Body of pancreas (tissue), 4 donors: Measurements from ENCODE around the gene EPOP. TPM values are rescaled to one million over a fixed set of nuclear protein-coding genes. Genes with fewer than 3 reads are reported as not detected.

Source experiments
- ATAC-seq: fragments of 150-250 bp; one replicate; pipeline ENCODE4 v1.9.1; 2016
- DNase-seq, 4 donors: peaks; one replicate each; pipeline ENCODE4 v3.0.0-alpha.2; 2019
- H3K27ac ChIP-seq, 4 donors: fragments of 200-600 bp; sonication (generic); 1 replicate in 3 of 4; 2 replicates in 1 of 4; pipeline versions ENCODE4 v1.5.1 to v1.6.1; 2016 to 2019; ENCODE audit warnings: mild to moderate bottlenecking in 1 of 4, mixed read lengths in 1 of 4, moderate library complexity in 1 of 4
- H3K27me3 ChIP-seq, 2 donors: fragments of 200-600 bp; sonication (generic); one replicate each; pipeline ENCODE4 v1.6.0; 2016; ENCODE audit warnings: mild to moderate bottlenecking in 1 of 2
- H3K36me3 ChIP-seq, 2 donors: fragments of 200-600 bp; sonication (generic); replicated peaks in 1 of 2; 2 replicates each; pipeline ENCODE4 v1.5.1; 2016; ENCODE audit warnings: low read depth in 2 of 2; ENCODE audit not compliant: insufficient read depth in 1 of 2
- H3K4me1 ChIP-seq: fragments of 200-600 bp; sonication (generic); one replicate; pipeline ENCODE4 v1.6.0; 2016
- H3K4me3 ChIP-seq, 2 donors: fragments of 200-600 bp; sonication (generic); 1 replicate in 1 of 2; 2 replicates in 1 of 2; pipeline ENCODE4 v1.5.1; 2016 to 2019
- H3K9me3 ChIP-seq, 3 donors: fragments of 200-600 bp; sonication (generic); 1 replicate in 2 of 3; 2 replicates in 1 of 3; pipeline ENCODE4 v1.5.1; 2016
- POLR2A ChIP-seq, 3 donors: fragments of 450-650 bp; IDR thresholded peaks; one replicate each; pipeline ENCODE4 v1.6.1; 2016; ENCODE audit warnings: antibody characterized with exemption in 3 of 3, mild to moderate bottlenecking in 2 of 3
- WGBS, 2 donors: methylation state at CpG; one replicate each; pipeline ENCODE4 v1.1.5; 2017; 5-methylcytosine and 5-hydroxymethylcytosine counted together
- intact Hi-C: fragments of 100-400 bp; cut with DNase I; formaldehyde crosslinking; loops from one replicate; pipeline ENCODE4 v1.15.1; 2023
- total RNA-seq, 2 donors: library from RNA; depleted of rRNA; stranded (reverse); fragments of >200 nt; gene quantifications; one replicate each; pipeline ENCODE4 v1.1.0, GENCODE V29; 2016
- TF ChIP-seq, protein P1 (sequence below), 7 experiments: fragments of 450-650 bp in 4 of 7; fragments of 200-600 bp in 3 of 7; sonication (generic) in 3 of 7; IDR thresholded peaks; one replicate each; pipeline ENCODE4 v1.5.1; 2016 to 2019; ENCODE audit warnings: antibody characterized with exemption in 7 of 7

Gene EPOP
- total RNA-seq, 2 donors from 2014 or later = 3.9 to 11.2 TPM

DNA sequence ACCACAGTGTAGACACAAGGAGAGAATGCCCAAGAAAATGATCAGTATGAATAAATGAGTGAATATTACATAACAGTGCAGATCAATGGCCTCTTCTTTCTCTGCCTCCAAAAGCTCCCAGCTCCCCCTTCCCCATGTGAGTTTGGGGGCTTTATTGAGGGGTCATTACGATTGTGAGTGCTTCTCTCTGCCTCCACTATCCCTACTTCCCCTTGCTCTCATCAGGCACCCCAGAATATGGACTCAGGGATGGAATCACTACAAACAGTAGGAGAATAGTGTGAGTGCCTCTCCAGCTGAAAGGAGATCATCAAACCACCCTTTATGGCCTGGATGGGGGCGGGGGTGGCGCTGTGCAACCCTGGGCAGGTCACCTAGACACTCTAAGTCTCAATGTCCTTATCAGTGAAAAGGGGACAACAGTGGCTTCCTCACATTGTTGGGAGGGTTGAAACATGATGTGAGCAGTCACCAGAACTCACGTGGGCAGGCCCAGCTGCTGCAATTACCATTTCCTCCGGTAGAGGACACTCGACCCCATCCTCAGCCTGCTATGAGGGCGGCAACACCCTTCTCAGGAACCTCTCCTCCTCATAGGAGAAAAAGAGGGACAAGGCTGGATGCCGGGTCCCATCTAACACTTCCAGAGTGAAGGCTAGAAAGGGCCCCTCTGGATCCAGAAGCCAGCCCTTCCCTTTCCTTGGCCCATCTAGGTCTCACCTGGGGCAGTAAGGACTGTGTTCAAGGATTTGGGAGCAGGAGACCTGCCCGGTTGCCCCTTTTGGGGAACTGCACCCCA lies 2.1 kb upstream of the EPOP start:
- WGBS, 2 donors = 9 to 14% methylated on average over 6 to 9 of the region's 9 CpGs

DNA sequence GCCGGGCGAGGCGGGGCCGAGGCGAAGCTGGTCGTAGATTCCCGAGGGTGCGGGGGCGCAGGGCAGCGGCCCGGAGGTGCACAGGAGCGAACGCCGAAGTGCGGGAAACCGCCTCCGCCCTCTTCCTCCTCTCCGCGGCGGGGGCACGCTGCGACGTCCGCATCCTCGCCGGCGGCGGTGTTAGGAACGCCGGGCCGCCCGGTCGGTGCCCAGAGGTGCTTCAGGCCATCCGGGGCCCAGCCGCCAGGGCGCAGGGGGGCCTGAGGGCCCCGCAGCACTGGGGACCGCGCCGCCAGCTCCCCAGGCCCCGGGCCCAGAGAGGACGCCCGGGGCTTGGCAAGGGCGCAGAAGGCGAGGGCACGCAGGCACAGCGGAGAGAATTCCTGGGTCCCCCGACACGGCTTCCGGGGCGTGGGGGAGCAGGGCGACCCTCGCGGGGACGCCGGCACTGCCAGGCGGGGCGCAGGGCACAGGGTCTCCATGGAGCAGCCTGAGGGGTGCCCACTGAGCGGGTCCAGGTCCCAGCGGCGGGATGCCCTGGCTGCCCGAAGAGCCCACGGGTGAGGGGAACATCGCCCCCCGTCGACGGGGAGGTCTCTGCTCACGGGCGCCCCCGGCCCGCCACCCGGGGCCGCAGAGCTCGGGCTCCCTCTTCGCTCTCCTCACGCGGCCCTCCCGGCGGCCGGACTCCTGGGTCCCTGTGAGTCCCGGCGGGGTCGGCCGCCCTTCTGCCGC lies 576 bp downstream of the EPOP start:
- ATAC-seq (peak; percentile 25), DNase-seq (peak in 3 of 4 donors; percentile 28 to 39 (median 33))
- peak overlapping the region in 3 of 4 donors; percentile 43 to 83 (median 55) for H3K27ac ChIP-seq
- H3K4me3 ChIP-seq = peak overlapping the region; percentile 32 to 38
- no peaks in the 10 kb centered on the region for H3K36me3 ChIP-seq
- WGBS, 2 donors = 0% methylated on average over 64 of the region's 85 CpGs; no CpG with 5 or more reads in 1 of the 2 donors
- intact Hi-C loops = no loop called here
- H3K4me1 ChIP-seq = peaks cover 33% of the 10 kb centered on the region
- no peak for TF ChIP-seq POLR2A (IDR thresholded peaks at IDR 0.05)
- TF ChIP-seq, protein P1, sequence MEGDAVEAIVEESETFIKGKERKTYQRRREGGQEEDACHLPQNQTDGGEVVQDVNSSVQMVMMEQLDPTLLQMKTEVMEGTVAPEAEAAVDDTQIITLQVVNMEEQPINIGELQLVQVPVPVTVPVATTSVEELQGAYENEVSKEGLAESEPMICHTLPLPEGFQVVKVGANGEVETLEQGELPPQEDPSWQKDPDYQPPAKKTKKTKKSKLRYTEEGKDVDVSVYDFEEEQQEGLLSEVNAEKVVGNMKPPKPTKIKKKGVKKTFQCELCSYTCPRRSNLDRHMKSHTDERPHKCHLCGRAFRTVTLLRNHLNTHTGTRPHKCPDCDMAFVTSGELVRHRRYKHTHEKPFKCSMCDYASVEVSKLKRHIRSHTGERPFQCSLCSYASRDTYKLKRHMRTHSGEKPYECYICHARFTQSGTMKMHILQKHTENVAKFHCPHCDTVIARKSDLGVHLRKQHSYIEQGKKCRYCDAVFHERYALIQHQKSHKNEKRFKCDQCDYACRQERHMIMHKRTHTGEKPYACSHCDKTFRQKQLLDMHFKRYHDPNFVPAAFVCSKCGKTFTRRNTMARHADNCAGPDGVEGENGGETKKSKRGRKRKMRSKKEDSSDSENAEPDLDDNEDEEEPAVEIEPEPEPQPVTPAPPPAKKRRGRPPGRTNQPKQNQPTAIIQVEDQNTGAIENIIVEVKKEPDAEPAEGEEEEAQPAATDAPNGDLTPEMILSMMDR (IDR thresholded peaks at IDR 0.05) = no peak
- peaks cover 0 to 7% of the 10 kb centered on the region in 2 donors for H3K27me3 ChIP-seq
- no peaks in the 10 kb centered on the region for H3K9me3 ChIP-seq

More for the DNA sequence above, 2.1 kb upstream of the EPOP start:
- no peak for TF ChIP-seq POLR2A (IDR thresholded peaks at IDR 0.05)
- TF ChIP-seq, protein P1 (IDR thresholded peaks at IDR 0.05) = peak; percentile 95 to 98 (median 97)
- Histone ChIP-seq H3K4me1 (peaks cover 33% of the 10 kb centered on the region), H3K36me3 (no peaks in the 10 kb centered on the region), H3K27ac (peak overlapping the region in 1 of 4 donors; percentile 28), H3K4me3 (no peak overlapping the region), H3K9me3 (no peaks in the 10 kb centered on the region), H3K27me3 (no peaks in the 10 kb centered on the region)
- ATAC-seq (peak; percentile 76), DNase-seq (peak; percentile 81 to 88 (median 86))
- intact Hi-C loops = no loop called here

DNA sequence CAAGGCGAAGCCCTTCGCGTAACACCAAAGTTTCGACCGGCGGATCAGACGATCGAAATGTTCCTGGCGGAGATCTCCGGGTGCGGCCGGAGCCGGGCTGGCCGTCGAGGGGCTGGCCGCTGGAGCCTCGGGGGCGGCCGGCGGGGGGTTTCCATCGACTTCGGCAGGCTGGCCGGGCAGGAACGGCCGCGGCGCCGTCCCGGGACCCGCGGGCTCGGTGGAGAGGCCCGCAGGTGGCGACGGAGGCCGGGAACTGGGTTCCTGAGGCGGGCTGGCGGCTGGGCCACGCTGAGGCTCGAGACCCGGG lies 1.1 kb downstream of the EPOP start:
- H3K27me3 ChIP-seq = peaks cover 0 to 7% of the 10 kb centered on the region in 2 donors
- intact Hi-C loops = no loop called here
- peak overlapping the region in 1 of 4 donors; percentile 55 for H3K27ac ChIP-seq

DNA sequence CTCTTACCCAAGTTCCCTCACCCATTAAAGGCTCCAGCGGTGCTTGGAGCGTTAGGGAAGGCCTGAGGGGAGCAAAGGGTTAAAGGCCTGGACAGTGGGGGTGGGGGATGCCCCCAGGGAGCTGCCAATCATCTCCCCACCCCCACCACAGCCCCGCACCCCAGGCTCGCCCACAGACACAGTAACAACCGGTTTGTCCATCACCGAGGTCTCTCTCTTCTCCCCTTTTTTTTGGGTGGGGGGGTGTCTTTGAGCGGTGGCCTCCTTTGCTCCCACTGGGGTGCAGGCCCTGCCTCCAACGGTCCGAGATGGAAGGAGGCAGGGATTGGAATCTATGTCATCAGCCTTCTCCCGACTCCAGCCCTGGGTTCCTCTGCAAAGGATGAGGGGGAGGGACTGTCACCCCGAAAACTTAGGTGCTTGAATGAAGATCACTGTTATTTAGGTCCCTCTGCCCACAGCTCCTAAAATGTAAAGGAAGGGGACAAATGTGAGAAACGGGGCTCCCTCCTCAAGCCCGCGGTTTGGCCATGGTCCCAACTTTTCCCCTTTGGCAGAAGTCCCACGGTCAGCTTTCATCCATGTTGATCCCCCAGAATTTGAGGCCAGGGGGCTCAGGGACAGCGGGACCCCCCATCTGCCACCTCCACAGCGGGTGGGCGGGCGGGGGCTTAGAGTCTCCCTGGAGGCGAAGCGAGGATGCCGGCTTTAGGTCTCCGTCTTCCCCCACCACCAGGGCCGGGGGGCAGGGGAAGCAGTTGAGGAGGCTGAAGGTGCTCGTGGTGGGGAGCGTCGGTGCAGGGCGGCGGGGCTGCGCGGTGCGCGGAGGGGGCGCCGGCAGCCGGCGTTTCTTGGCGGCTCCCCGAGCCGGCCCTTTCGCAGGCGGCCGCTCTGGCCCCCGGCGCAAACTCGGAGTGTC lies 1.7 kb downstream of the EPOP start:
- intact Hi-C loops = no loop called here

More for the DNA sequence above, 1.1 kb downstream of the EPOP start:
- peak overlapping the region; percentile 32 to 38 for H3K4me3 ChIP-seq
- no peaks in the 10 kb centered on the region for H3K36me3 ChIP-seq
- peaks cover 33% of the 10 kb centered on the region for H3K4me1 ChIP-seq
- peak in 3 of 4 donors; percentile 15 to 31 (median 30) for DNase-seq
- peak; percentile 9 for ATAC-seq
- H3K9me3 ChIP-seq = no peaks in the 10 kb centered on the region
- TF ChIP-seq, protein P1 (IDR thresholded peaks at IDR 0.05) = peak in 1 of 7 experiments; percentile 11
- TF ChIP-seq POLR2A (IDR thresholded peaks at IDR 0.05) = no peak
- 0% methylated on average over 34 of the region's 41 CpGs; no CpG with 5 or more reads in 1 of the 2 donors for WGBS, 2 donors

More for the DNA sequence above, 1.7 kb downstream of the EPOP start:
- Histone ChIP-seq H3K9me3 (no peaks in the 10 kb centered on the region), H3K27me3 (peaks cover 0 to 7% of the 10 kb centered on the region in 2 donors), H3K36me3 (no peaks in the 10 kb centered on the region), H3K4me3 (peak overlapping the region in 1 of 2 donors; percentile 38), H3K4me1 (peaks cover 33% of the 10 kb centered on the region), H3K27ac (no peak overlapping the region)
- TF ChIP-seq, protein P1 (IDR thresholded peaks at IDR 0.05) = no peak
- no peak for TF ChIP-seq POLR2A (IDR thresholded peaks at IDR 0.05)
- ATAC-seq (no peak), DNase-seq (no peak)
- whole genome bisulfite sequencing, 2 donors = 30 to 59% methylated on average over 14 to 35 of the region's 46 CpGs
